PC-9 (cell line): Measurements from ENCODE around the gene STK39. TPM values are rescaled to one million over a fixed set of nuclear protein-coding genes. Genes with fewer than 3 reads are reported as not detected.

Experiments used
- BruUV-seq: library from RNA; stranded (reverse); fragments of 400-500 nt; replicated peaks from 2 replicates; lab custom pipeline; 2021; lab: Mats Ljungman, UMichigan
- CTCF ChIA-PET: fragments of 300-600 bp; sonication (Branson Sonifier 250); formaldehyde crosslinking; loops from one replicate; lab custom pipeline; 2022; ENCODE audit warnings: antibody characterized with exemption; lab: Charles Lee
- POLR2A ChIA-PET: fragments of 300-600 bp; sonication (Branson Sonifier 250); formaldehyde crosslinking; loops from one replicate; lab custom pipeline; 2022; ENCODE audit warnings: antibody characterized with exemption; ENCODE audit not compliant: unreplicated experiment; lab: Charles Lee
- DNase-seq, 2 experiments: peaks; one replicate each; pipeline versions ENCODE4 v3.0.0 to v3.0.0-alpha.2; 2015 to 2022; ENCODE audit warnings: mixed read lengths in 1 of 2
- H2AFZ ChIP-seq: fragments of 200-600 bp; sonication (generic); 2 replicates; pipeline ENCODE4 v1.8.1; 2017; ENCODE audit warnings: antibody characterized with exemption
- H3F3A ChIP-seq: fragments of 200-600 bp; sonication (generic); 2 replicates; pipeline ENCODE4 v1.8.1; 2017; ENCODE audit warnings: antibody characterized with exemption, mild to moderate bottlenecking, low read depth; ENCODE audit not compliant: insufficient read depth
- H3K27ac ChIP-seq: fragments of 200-600 bp; sonication (generic); 2 replicates; pipeline ENCODE4 v1.6.1; 2016; ENCODE audit warnings: mixed run types
- H3K27me3 ChIP-seq: fragments of 200-600 bp; sonication (generic); 2 replicates; pipeline ENCODE4 v1.6.1; 2016; ENCODE audit warnings: low read depth, mixed run types; ENCODE audit not compliant: insufficient read depth
- H3K36me3 ChIP-seq: fragments of 200-600 bp; sonication (generic); 2 replicates; pipeline ENCODE4 v1.6.1; 2016; ENCODE audit warnings: low read depth, mixed run types
- H3K4me1 ChIP-seq: fragments of 200-600 bp; sonication (generic); replicated peaks from 2 replicates; pipeline ENCODE4 v1.6.1; 2016; ENCODE audit warnings: mixed run types; ENCODE audit not compliant: insufficient read depth
- H3K4me2 ChIP-seq: fragments of 200-600 bp; sonication (generic); 2 replicates; pipeline ENCODE4 v1.6.1; 2017; ENCODE audit warnings: mixed run types
- H3K4me3 ChIP-seq: fragments of 200-600 bp; sonication (generic); 2 replicates; pipeline ENCODE4 v1.6.1; 2016; ENCODE audit warnings: mixed run types
- H3K79me2 ChIP-seq: fragments of 200-600 bp; sonication (generic); 2 replicates; pipeline ENCODE4 v1.6.1; 2017; ENCODE audit warnings: low read depth, mixed run types
- H3K9me2 ChIP-seq: fragments of 200-600 bp; sonication (generic); 2 replicates; pipeline ENCODE4 v1.8.1; 2017; ENCODE audit warnings: mild to moderate bottlenecking; ENCODE audit not compliant: insufficient read depth
- H3K9me3 ChIP-seq: fragments of 200-600 bp; sonication (generic); 2 replicates; pipeline ENCODE4 v1.8.1; 2016; ENCODE audit warnings: low read depth; ENCODE audit not compliant: insufficient read depth
- H4K20me1 ChIP-seq: fragments of 200-600 bp; sonication (generic); 2 replicates; pipeline ENCODE4 v1.8.1; 2017; ENCODE audit not compliant: insufficient read depth
- EZH2 ChIP-seq: fragments of 200-600 bp; sonication (generic); IDR thresholded peaks from 2 replicates; pipeline ENCODE4 v1.8.0; 2017; ENCODE audit warnings: antibody characterized with exemption, low read depth
- intact Hi-C: fragments of 100-400 bp; cut with micrococcal nuclease; formaldehyde crosslinking; loops from one replicate; pipeline ENCODE4 v1.10.0; 2022; ENCODE audit not compliant: unreplicated experiment
- total RNA-seq: library from RNA; stranded (reverse); gene quantifications from 2 replicates; pipeline ENCODE4 v1.2.3, GENCODE V29; 2021
- TF ChIP-seq, protein P1 (sequence below): fragments of 200-600 bp; sonication (generic); conservative IDR thresholded peaks from 2 replicates; pipeline ENCODE4 v1.6.1; 2017; ENCODE audit warnings: mixed run types, antibody characterized with exemption, mild to moderate bottlenecking, moderate library complexity

Gene STK39
- total RNA-seq, 1 experiment from 2014 or later, result 14.5 TPM

DNA sequence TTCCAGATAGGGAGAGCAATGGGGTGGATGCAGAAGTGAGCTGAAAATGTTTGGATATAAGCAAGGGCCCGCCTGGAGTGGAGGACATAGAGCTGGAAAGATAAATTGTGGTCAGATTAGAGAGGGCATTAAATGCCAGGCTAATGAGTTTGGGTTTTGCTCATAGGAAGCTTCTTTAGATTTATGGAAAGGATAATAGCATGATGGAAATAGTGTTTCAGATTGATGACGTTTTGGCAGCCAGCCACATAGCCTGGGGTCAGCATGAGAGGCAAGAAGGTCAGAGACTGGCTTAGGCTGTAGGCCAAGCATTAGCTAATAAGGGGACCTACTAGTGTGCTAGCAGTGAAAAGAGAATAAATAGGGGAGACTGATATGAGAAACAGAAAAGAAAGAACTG is 321.6 kb downstream of the STK39 start:
- POLR2A ChIA-PET, result no interaction called here
- intact Hi-C loops, result no loop called here
- no TSS peak for BruUV-seq

DNA sequence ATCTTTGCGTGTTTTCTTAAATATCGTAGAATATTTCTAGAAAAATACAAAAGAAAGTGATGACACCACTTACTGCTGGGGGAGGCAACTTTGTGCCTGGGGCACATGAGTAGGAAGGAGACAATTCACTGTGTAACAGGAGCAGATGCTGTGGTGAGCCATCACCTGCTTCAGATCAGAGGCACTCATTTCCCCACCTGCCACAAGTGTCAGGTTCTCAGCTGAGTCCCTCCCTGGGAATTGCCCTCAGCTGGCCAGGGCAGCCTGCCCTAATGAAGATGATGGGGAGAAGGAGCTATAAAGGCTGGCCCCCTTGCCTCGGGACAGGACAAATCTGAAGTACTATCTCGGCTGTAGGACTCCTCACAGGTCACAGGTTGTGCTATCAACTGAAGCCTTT is 322.8 kb downstream of the STK39 start:
- Histone ChIP-seq H3K27me3 (no peaks in the 10 kb centered on the region), H4K20me1 (no peaks in the 10 kb centered on the region), H3K36me3 (no peaks in the 10 kb centered on the region), H3K9me2 (no peaks in the 10 kb centered on the region), H3K4me1 (no peaks in the 10 kb centered on the region), H2AFZ (no peak overlapping the region), H3K9me3 (no peaks in the 10 kb centered on the region), H3K4me2 (no peak overlapping the region), H3K79me2 (no peaks in the 10 kb centered on the region), H3K27ac (no peak overlapping the region), H3F3A (no peaks in the 10 kb centered on the region), H3K4me3 (no peak overlapping the region)
- CTCF ChIA-PET, result no interaction called here
- no TSS peak for BruUV-seq
- POLR2A ChIA-PET, result no interaction called here
- no peak for DNase-seq
- no peak for TF ChIP-seq EZH2
- TF ChIP-seq, protein P1, sequence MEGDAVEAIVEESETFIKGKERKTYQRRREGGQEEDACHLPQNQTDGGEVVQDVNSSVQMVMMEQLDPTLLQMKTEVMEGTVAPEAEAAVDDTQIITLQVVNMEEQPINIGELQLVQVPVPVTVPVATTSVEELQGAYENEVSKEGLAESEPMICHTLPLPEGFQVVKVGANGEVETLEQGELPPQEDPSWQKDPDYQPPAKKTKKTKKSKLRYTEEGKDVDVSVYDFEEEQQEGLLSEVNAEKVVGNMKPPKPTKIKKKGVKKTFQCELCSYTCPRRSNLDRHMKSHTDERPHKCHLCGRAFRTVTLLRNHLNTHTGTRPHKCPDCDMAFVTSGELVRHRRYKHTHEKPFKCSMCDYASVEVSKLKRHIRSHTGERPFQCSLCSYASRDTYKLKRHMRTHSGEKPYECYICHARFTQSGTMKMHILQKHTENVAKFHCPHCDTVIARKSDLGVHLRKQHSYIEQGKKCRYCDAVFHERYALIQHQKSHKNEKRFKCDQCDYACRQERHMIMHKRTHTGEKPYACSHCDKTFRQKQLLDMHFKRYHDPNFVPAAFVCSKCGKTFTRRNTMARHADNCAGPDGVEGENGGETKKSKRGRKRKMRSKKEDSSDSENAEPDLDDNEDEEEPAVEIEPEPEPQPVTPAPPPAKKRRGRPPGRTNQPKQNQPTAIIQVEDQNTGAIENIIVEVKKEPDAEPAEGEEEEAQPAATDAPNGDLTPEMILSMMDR, result no peak
- intact Hi-C loops, result no loop called here

More for the DNA sequence above, 321.6 kb downstream of the STK39 start:
- Histone ChIP-seq H3K27ac (no peak overlapping the region), H3F3A (no peaks in the 10 kb centered on the region), H3K4me3 (no peak overlapping the region), H2AFZ (no peak overlapping the region), H3K27me3 (no peaks in the 10 kb centered on the region), H3K79me2 (no peaks in the 10 kb centered on the region), H3K4me2 (no peak overlapping the region), H3K36me3 (no peaks in the 10 kb centered on the region), H4K20me1 (no peaks in the 10 kb centered on the region), H3K9me2 (no peaks in the 10 kb centered on the region), H3K9me3 (no peaks in the 10 kb centered on the region), H3K4me1 (no peaks in the 10 kb centered on the region)
- TF ChIP-seq EZH2, result no peak
- TF ChIP-seq, protein P1, result no peak
- CTCF ChIA-PET, result no interaction called here
- DNase-seq, result no peak

DNA sequence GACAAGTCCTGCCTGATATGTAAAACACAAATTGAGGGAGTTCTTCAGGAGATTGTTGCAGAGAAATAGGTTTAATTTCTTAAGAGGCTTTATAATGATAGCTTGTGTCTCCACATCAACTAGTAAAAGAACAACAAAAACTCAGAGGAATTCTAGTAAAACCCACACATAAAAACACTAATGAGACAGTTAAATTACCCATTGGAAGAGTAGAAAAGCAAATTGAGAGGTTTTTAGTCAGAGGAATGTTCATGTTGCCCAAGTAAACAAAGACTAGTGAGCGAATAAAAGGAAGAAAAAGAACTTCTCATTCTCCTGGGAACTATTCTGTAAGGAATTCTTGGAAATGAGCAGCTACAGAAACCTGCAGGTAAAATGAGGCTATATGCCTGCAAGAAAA is 330.6 kb downstream of the STK39 start:
- Histone ChIP-seq H3K36me3 (no peaks in the 10 kb centered on the region), H3K9me2 (no peaks in the 10 kb centered on the region), H3K27ac (no peak overlapping the region), H2AFZ (no peak overlapping the region), H4K20me1 (no peaks in the 10 kb centered on the region), H3K4me2 (no peak overlapping the region), H3K9me3 (no peaks in the 10 kb centered on the region), H3K4me3 (no peak overlapping the region), H3K27me3 (no peaks in the 10 kb centered on the region), H3K79me2 (no peaks in the 10 kb centered on the region), H3K4me1 (no peaks in the 10 kb centered on the region), H3F3A (no peaks in the 10 kb centered on the region)
- TF ChIP-seq, protein P1, result no peak
- no peak for TF ChIP-seq EZH2
- ChIA-PET CTCF (no interaction called here), POLR2A (no interaction called here)
- no TSS peak for BruUV-seq
- intact Hi-C loops, result no loop called here
- DNase-seq, result no peak
